Stimulated activated CD8-positive, alpha-beta memory T cell treated with anti-CD3 and anti-CD28 coated beads, Interleukin-15, amount 100 ng/mL, for 24 hours (primary cell): ENCODE measurements around the gene NRCAM.

Source experiments
- DNase-seq: peaks from one replicate; pipeline ENCODE4 v3.0.0-alpha.2; 2020; ENCODE audit warnings: low read depth

The NRCAM gene

DNA sequence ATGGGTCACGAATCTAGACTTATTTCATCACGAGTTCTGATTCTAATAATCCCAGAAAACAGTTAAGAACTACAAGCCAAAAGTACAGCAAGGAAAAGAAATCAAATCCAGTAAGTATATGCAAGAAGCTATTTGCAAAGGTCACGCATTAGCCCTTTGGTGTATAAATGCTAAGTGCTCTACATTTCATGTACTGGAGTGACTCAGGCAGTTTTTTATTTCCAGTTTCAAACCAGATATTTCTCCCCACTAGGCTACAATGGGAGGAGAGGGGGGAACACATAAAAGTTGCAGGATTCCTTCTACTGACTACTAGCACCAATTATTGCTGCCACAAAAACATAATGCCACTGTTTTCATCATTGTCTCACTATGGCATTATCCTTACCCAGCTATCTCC, 148.0 kb downstream of the NRCAM start:
- no peak for DNase-seq

DNA sequence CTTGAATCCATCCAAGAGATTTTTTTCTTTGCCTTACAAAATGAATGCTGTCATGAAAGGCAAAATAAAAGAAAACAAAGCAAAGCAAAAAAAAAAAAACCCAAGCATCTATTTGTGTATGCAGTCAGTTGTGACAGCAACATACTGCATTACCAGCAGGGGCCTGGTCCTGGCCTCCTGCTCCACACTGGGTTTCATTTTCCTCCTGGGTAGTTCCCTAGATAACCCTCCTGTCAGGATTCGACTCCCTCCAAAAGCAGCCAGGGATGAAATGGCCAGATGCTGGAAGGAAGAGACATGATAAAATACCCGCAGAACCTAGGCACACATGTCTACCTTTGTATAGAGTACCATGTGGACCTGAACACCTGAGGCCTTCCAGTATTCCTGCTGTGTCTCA, 148.6 kb downstream of the NRCAM start:
- DNase-seq, result no peak

DNA sequence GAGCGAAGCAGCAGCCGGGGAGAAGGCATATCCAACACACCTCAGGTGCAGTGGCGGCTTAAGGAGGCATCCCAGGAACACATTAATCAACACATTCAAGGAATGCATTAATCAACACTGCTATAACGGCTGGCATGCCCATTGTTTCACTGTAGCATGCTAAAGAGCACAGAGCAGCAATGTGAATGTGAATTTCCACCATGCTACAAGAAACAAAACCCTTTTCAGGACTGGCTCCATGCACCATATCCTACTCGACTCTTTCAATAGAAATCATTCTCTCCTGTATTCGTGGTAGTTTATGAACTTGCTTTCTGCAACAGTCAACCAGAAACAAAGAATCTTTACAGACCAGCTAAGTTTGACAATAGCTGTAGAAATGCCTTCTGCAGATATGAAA, 149.0 kb downstream of the NRCAM start:
- no peak for DNase-seq

DNA sequence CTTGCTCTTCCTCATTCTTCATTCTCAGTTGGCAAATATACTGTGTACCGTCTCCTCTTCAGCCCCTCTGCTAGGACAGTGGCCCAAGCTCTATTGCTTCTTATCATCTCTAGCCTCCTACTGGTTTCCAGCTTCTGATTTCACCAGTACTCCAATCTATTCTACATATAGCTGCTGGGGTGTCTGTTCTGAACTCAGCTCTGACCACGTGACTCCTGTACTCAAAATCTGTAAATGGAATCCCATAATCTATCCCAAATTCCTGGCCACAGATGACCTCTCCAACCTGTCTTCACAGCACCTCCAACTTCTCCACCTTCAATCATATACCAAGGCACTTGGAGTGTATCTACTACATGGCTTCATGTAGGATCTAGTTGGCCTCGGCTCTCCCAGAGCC, 152.9 kb downstream of the NRCAM start:
- DNase-seq, result no peak

DNA sequence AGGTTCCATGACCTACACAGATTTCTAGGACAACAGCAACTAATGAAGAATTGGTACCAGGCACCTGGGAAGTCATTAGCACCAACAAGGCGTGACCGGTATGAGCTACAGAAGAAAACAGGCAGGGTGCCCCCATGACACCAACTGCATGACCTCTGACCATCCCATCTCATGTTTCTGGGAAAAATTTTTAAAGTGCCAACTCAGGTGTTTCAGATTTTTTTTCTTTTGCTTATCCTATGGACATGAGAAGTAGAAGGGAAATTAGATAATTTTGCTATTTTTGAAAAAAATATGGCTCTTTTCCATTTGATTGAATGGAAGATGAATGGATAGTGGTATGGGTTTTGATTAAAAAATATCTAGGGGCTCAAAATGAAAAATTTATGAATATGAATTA, 154.8 kb downstream of the NRCAM start:
- no peak for DNase-seq

DNA sequence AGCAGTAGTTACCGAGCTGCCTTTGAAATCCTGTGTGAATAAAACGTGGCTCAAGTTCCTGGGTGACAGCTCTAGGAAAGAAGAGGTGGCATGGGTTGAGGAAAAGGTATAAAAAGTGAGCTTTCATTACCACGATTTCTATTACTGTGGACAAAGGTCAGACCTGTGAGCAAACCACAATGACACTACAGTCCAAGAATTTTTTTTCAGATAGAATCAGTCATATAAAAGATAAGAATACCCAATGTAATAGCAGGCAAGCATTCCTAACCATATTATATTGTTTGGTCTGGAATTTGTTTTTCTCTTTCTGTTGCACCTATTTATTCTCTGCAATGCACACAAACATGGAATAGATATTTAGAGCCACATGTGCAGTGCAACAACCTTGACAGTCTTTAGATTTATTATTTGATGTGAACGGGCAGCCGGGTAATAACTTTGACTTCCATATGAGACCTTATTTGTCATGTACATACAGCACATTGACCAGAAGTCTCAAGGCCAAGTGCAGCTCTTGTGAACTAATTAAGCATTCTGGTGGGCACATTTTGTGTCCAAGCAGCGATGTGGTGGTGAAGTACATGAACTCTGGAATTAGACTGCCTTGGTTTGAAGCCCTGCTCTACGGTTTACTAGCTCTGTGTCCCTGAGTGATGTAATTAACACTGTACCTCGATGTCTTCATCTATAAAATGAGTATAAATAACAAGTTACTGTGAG, 156.8 kb downstream of the NRCAM start:
- no peak for DNase-seq

DNA sequence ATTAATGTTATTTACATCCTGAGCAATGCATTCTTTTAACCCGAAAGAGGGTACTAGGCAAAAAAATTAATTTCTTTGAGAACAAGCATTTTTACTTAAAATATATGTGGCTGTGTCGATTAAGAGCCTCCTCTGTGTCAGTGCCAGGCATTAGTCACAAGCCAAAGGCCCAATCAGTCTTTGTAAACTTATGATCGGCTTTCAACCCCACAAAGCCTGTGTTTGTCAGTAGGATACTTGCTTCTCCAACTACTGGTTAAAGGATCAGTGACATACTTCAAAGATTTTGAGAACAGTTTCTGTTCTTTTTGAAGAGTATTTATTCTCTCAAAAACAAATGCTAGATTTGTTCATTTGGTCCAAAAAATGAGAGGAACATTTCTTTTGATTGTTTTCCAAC, 159.3 kb downstream of the NRCAM start:
- DNase-seq, result no peak

DNA sequence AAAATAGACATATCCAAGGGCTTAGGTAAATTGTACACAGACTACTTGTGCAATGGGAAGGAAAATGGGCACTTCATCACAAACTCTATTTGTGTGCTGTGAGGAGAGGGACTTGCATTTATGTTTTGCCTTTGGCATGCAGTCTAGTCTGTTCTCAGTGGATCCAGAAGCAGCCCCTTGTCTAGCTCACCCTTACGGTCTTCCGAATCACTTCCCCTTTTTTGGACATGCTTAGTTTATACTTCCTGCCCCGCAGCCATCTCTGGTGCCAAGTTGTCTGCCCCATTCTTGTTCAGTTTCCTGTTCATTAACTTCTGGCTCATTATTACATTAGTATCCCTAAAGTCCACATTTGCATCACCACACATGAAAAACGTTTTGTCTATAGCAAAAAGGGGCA, 161.6 kb downstream of the NRCAM start:
- no peak for DNase-seq

DNA sequence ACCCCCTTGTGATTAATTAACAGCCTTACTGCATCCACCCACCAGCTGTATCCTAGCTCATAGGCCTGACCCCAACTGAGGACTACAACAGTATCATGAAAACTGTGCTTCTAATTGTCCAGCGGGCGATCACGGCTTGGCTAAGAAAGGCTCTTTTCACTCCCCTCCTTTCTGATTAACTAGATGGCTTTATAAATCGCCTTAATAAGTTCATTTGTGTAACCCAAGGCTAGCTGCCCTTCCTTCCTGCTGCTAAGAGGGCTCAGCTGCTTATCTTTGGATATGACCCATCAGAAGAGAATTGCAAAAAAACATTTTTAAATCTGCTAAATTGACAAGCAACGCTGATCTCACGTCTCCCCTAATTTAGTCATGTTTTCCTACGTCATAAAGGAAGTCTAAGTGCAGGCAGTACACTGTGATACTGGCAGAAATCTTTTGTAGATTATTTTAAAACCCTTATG, 163.1 kb downstream of the NRCAM start:
- DNase-seq, result no peak

DNA sequence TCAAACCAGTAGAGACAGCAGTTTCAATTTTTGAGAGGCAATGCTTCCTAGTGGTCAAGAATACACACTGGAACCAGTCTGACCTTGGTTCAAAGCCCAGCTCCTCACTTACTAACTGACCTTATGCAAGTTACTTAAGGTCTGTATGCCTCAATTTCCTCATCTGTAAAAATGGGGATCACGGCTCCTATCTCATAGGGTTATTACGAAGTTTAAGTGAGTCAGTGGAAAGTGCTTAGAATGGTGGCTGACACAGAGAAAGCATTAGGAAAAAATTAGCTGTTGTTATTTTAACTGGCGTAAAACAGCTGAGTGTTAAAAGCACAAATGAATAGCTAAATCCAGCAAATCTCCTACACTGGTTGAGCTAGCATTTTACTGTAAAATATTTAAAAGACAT, 163.7 kb downstream of the NRCAM start:
- DNase-seq, result no peak

DNA sequence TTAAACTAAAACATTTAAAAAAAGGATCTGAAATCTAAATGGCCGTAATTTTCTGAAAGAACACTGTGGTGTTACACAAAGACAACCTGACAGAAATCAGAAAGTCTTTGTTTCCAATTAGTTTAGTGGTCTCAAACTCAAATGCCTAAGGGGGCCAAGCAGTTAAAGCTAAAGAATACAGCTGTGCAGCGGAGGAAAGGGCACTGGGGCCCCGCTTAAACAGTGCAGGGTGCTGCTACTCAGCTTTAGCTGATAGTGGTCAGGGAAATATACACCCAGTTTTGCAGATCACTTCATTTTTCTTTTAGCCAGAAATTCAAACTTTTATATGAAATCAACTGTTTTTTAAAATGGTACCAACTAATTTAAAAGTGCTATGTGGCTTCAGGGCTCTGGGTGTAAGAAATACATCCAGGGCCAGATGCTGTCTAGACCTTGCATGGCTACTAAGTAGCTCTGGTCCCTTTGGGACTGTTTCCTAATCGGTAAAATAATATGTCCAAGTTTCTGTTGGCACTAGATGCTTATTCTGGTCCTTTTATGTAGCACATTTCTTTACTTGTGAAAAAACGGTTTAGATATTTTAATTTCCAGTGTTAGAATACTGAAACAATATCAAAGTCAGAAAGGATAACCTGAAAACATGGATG, 164.3 kb downstream of the NRCAM start:
- DNase-seq, result no peak

DNA sequence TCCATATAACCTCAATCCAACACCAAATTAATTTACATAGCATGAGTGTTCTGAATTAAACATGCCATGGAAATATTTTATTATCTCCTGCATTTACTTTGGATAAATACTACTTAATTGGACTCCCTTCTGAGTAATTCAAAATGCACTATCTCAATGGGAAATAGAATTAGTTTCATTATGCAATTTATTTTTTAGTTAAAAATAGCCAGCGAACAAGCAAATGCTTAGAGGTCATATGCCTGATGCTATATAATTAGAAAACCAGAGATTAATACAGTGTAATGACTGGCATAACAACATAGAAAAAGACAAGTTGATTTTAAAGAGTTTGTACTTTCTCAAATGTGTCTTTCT, 165.1 kb downstream of the NRCAM start:
- DNase-seq, result no peak

DNA sequence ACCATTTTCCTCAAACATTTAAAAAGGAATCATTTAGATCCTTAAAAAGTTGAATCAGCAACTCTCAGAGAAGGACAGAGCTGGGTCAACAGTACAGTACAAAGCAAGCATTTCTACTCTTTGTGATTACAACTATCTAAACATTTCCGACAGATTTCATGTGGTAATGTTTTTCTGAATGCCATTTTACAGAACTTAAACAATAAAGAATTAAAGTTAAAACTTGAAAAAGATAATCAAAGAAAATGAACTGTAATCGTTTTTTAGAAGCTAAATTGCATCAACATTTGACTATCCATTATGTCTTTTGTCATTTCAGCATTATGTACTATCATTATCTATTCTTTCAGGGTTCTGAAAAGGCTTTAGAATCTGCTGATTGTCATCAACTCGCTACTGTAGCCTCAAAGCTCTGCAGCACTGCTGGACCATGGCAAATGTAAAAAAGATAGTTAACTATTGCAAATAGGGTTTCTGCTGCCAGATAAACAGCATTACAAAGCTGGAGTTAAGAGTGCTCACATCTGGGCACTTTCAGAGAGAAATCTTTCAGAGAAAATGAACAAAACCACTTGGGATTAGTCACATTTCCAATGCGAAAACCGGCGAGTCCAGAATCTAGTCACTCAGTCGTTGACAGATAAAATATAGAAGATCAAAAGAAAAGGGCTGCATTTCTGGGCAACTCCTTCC, 165.6 kb downstream of the NRCAM start:
- no peak for DNase-seq

DNA sequence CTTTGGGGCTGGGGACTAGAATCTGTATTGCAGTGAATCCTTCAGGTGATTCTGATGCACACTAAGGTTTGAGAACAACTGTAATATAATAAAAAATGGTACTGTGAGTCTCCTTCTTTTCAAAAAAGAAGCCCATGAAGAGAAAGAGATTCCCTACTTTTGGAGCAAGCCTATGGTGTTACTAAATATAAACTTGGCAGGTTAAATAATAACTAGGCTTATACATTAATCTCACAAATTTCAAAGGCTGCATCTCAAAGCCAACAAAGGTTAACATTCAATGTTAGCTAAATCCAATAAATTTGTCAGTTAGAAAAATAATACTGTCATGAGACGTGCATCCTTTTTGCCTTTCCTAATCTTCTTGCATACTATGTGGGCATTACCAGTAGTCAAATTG, 166.4 kb downstream of the NRCAM start:
- DNase-seq, result no peak

DNA sequence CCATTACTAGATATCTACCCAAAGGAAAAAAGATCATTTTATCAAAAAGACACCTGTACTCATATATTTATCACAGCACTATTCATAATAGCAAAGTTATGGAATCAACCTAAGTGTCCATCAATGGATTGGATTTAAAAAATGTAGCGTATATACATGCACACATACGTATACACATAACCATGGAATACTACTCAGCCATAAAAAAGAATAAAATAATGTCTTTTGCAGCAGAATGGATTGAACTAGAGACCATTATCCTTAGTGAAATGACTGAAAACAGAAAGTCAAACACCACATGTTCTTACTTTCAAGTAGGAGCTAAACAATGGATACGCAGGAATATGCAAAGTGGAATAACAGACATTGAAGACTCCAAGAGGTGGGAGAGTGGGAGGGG, 168.4 kb downstream of the NRCAM start:
- no peak for DNase-seq

DNA sequence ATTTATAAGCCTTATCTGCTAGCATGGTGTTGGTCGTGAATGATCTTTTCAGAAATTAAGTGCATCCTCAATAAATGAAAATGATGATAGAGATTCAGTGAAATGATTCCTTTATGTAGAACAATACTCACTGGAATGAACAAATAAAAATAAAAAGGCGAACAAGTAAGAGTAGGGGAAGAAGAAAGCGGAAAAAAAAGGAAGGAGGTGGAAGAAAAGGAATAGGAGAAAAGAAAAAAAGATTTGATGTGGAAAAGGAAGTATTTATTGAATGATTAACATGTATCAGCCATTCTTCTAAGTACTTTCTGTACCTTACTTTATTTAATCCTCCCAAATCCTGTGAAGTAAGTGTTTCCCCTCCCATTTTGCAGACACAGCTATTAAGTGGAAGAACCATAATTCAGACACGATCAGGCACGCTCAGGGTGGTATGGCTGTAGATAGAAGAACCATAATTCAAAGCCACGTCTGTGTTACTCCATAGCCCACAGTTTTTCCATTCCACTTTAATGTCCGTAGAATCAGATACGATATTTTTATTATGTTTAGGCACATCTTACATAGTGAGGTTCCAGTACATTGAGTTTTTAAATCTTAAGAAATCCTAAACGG, 169.8 kb downstream of the NRCAM start:
- no peak for DNase-seq

DNA sequence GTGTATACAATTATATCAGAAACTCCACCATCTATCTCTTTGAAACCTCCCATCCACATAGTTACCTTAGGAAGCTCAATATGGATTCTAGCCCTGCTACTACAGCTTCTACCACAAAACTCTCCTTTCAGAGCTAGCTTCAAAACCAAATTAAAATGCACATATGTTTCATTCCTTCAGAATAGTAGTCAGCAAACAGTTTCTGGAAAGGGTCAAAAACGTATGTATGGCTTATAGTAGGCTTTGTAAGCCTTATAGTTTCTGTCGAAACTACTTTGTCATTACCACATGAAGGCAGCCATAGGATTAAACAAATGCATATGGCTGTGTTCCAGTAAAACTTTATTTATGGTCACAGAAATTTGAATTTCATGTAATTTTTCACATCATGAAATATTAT, 170.5 kb downstream of the NRCAM start:
- DNase-seq, result no peak

DNA sequence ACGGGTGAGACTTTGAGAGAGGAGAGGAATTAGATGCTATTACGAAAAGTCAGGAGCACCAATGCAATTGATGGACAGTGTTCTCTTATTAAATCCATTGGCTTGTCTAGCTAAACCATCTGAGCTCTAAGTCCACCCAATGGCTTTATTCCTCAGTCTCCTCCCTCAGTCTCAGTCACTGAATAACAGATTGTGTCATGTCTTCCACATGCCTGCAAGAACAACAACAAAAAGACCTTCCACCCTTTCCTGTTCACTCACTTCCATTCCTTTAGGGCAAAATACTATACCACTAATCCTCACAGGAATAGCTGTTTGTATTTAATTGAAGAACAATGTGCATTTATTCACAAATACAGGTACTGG, 171.2 kb downstream of the NRCAM start:
- DNase-seq, result no peak

DNA sequence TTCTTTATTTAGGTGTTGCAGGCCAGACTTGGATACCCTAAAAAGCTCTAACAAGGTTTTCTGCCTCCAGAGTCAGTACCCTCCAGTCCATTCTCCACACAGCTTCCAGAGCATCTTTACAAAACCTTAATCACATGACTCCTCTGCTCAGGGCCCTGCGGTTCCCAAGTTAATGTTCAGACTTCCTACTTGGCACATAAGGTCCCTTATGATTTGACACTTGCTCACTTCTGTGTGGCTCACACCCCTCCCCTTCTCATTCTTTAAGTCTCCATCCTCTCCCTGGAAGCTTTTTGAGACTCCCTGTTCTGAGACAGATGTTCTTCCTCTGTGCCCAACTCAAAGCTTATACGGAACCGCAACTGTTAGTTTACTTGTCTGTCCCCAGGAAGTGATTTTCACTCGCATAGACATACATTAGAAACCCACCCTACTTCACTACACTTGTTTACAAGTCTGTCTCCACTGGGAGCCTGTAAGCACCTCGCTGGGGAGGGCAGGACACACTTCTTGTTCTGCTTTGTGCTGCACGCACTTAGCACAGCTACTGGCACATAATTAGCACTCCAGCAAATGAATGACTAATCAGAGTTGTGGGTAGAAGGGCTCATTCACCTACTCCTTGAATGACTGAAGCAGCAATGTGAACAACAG, 171.8 kb downstream of the NRCAM start:
- no peak for DNase-seq

DNA sequence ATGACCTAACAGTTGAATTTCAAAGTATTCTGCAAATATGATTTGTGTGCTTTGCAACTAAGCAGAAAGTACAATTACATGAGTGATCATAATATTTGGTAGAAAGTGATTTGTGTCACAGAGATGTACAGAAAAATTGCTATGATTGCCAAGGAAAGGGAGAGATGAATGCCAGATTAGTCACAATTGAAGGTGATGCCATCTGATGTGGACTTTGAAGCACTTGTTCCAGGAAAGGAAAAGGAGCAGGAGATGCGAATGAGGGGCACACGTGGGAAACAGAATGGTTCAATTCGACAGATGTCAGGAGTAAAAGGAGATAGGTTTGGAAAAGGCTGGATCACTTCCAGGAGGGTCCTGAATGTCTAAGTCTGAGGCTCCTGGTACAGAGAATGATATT, 173.0 kb downstream of the NRCAM start:
- no peak for DNase-seq

DNA sequence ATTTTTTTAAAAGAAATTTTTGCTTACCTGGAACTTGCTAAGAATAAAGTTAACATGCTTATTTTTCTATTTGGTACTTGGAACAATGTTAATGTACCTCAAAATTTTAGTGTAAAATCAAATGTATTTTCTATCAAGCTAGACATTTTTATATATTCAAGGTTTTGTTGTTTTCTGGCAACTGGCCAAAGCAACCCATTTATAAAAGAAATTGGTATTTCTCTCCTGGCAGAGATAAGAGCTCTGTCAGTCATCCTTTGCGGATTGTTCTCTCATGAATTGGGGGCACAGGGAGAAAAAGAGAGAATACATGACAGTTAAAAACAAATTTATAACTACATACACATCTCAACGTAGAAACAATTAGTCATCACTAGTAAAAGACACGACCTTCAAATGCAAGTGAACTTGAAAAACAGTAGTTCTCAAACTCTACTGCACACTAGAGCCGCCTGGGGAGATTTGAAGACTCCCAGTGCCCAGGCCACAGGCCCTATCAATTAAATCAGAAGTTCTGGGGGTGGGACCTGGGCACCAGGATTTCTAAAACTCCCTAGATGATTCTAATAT, 173.7 kb downstream of the NRCAM start:
- DNase-seq, result no peak

DNA sequence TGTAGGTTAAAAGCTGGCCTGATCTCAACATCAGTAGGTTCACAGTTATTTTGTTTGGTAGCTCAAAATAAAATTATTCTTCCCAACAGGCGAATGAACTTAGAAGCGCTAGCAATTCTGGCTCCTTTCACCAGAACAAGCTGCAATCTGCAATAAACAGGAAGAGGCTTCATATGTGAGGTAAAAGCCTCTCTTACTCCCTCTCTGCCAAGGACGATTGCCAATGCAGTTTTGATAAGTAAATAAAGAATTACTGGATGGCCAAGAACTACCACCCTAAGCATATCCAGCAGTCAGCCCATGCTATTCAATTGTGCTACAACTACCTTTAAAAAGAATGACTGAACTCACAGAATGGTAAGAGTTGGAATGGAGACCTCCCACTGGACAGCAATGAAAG, 176.1 kb downstream of the NRCAM start:
- no peak for DNase-seq
